ENCODE results near the gene STMN3.

The STMN3 gene

DNA sequence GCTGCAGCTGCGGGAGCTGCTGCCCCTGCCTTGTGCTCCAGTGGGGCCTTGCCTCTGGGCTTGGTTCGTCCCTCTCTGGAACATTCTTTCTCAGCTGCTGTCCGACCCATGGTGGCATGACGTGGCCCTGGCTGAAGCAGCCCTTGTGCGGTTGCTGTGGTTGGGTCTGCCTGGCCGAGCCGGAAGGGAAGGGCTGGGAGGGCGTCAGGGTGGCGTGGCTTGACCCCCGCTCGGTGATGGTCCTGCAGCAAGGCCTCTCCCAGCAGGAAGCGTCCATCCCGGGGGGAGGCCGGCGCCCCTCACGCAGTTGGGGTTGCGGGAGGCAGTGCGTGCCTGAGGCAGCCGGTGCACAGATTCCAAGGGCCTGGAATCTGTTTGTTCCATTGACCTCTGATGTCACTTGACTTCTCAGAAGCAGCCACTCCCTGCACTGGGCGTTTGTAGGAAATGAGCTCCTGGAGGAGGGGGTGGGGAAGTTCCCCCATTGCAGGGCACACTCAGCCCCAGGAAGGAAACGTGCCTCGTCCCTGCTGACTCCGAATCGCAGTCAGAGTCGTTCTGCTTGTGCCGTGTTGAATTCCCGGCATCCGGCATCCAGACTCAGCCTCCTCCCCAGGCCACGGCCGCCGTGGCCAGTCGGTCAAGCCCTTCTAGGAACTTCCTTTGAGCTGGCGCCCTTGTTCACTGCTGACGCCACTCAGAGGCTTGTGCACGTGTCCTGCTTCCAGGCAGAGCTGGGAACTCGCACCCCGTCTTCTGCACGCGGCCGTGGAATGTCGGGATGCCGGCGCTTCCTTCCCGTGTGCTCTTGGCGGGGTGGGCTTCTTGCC is 33.5 kb upstream of the STMN3 start:
- Mint-ChIP-seq H3K9me3 (no peaks in the 10 kb centered on the region), H3K27me3 (no peaks in the 10 kb centered on the region), H3K27ac (peak overlapping the region in 1 of 2 donors; percentile 82), H3K4me3 (peak overlapping the region in 1 of 2 donors; percentile 51), H3K4me1 (peaks cover 47% of the 10 kb centered on the region)
- no peak for DNase-seq
- ATAC-seq, result peak; percentile 54

DNA sequence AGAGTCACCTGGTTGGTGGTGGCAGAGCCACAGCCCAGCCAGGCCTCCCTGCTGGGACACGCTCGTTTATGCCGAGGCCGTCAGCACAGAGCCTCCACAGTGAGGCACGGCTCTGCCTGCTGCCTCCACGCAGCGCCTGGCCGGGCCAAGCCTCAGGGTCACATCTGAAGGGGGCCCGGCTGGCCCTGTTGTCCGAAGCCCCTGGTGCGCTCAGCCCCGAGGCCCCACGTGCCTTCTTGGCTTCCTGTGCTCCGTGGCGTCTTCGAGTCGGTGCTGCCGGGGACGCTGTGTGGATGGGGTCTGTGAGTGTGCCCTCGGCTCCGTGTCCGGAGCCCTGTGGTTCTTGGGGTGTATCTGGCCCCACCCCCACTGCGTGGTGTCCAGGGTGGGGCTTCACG is 32.9 kb upstream of the STMN3 start:
- Mint-ChIP-seq H3K4me3 (no peak overlapping the region), H3K27me3 (no peaks in the 10 kb centered on the region), H3K9me3 (no peaks in the 10 kb centered on the region), H3K27ac (peak overlapping the region in 1 of 2 donors; percentile 82), H3K4me1 (peaks cover 41% of the 10 kb centered on the region)
- no peak for ATAC-seq
- no peak for DNase-seq

- ATAC-seq (no peak), DNase-seq (no peak)
- H3K27me3 Mint-ChIP-seq, result no peaks in the 10 kb centered on the region
- H3K4me1 Mint-ChIP-seq, result peaks cover 40% of the 10 kb centered on the region
- no peaks in the 10 kb centered on the region for H3K9me3 Mint-ChIP-seq
- peak overlapping the region; percentile 46 to 63 for H3K27ac Mint-ChIP-seq
- H3K4me3 Mint-ChIP-seq, result no peak overlapping the region
Observed at GRCh38 chr20:63685269-63686026, 32.2 kb upstream of the STMN3 start.

DNA sequence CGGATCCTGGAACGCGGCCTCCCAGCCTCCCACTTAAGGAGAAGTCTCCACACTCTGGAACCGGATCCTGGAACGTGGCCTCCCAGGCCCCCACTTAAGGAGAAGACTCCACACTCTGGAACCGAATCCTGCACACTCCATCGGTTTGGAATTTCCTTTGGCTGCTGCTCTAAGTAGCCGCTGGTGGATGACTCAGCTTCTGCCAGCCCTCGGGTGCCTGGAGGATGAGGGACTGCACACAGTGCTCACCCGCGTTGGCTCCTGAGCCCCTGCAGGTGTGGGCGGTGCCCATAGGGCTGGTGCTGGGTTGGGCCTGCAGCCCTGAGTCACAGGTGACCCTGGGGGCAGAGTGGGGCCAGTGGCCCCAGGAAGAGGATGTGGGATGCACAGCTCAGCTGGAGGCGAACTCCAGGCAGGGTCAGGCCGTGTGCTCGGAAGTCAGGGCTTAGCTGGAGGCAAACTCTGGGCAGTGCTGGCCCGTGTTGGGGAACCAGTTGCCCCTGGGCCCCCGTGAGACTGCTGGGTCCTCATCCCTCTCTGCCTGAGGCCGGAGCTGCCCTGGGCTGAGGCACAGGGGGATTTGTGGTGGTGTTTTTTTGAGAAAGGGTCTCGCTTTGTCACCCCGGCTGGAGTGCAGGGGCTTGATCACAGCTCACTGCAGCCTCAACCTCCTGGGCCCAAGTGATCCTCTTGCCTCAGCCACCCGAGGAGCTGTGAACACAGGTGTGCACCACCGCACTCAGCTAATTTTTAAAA is 29.3 kb upstream of the STMN3 start:
- ATAC-seq (no peak), DNase-seq (no peak)
- Mint-ChIP-seq H3K27ac (peak overlapping the region in 1 of 2 donors; percentile 48), H3K4me1 (peaks cover 37% of the 10 kb centered on the region), H3K9me3 (no peaks in the 10 kb centered on the region), H3K27me3 (no peaks in the 10 kb centered on the region), H3K4me3 (no peak overlapping the region)

GRCh38 chr20:63681609-63682142 is 28.5 kb upstream of the STMN3 start:
- DNase-seq (no peak), ATAC-seq (no peak)
- no peaks in the 10 kb centered on the region for H3K27me3 Mint-ChIP-seq
- H3K4me1 Mint-ChIP-seq, result peaks cover 28% of the 10 kb centered on the region
- no peak overlapping the region for H3K4me3 Mint-ChIP-seq
- peak overlapping the region in 1 of 2 donors; percentile 85 for H3K27ac Mint-ChIP-seq
- no peaks in the 10 kb centered on the region for H3K9me3 Mint-ChIP-seq

DNA sequence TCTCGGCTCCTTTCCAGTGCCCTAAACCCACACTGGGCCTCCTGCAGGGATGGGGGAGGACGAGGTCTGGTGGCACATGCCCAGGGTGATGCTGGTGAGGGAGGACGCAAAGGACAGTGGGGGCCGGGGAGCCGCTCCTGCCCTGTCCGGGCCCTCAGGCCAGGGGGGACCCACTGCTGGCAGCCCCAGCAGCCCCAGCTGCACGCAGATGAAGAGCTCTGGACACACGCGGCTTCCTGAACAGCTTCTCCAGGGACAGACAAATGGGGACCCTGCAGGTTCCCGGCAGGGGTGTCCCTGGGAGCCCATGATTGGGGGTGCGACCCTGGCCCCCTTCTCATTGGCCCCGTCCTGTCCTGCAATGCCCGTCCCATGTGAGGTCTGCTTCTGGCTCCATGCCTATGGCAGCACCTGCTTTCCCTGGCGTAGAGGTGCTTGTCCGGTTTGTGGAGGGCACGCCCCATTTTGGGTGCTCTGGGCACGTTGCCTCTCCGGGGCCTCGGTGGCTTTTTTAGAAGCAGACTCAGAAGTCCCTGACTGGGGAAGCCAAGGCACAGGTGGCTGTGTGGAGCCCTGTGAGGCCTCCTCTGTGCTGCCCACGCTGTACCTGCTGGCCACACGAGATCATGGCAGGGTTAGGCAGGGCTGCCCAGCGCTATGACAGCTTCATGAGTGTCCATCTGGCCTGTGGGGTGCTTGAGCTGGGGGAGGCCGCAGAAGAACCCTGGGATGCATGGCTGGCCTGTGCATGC is 27.8 kb upstream of the STMN3 start:
- peak; percentile 16 for ATAC-seq

GRCh38 chr20:63680427-63680826 is 27.2 kb upstream of the STMN3 start:
- peak; percentile 29 for ATAC-seq
- H3K9me3 Mint-ChIP-seq, result no peaks in the 10 kb centered on the region
- H3K4me1 Mint-ChIP-seq, result peaks cover 15% of the 10 kb centered on the region
- no peak for DNase-seq
- H3K4me3 Mint-ChIP-seq, result no peak overlapping the region
- H3K27ac Mint-ChIP-seq, result no peak overlapping the region
- H3K27me3 Mint-ChIP-seq, result no peaks in the 10 kb centered on the region

More for the DNA sequence above, 27.8 kb upstream of the STMN3 start:
- H3K27ac Mint-ChIP-seq, result peak overlapping the region in 1 of 2 donors; percentile 85
- H3K4me3 Mint-ChIP-seq, result no peak overlapping the region
- H3K9me3 Mint-ChIP-seq, result no peaks in the 10 kb centered on the region
- no peaks in the 10 kb centered on the region for H3K27me3 Mint-ChIP-seq
- peaks cover 21% of the 10 kb centered on the region for H3K4me1 Mint-ChIP-seq
- no peak for DNase-seq

GRCh38 chr20:63679799-63680305 is 26.6 kb upstream of the STMN3 start:
- Mint-ChIP-seq H3K27me3 (no peaks in the 10 kb centered on the region), H3K9me3 (no peaks in the 10 kb centered on the region), H3K4me1 (peaks cover 9% of the 10 kb centered on the region), H3K27ac (peak overlapping the region in 1 of 2 donors; percentile 67), H3K4me3 (no peak overlapping the region)
- DNase-seq, result no peak
- ATAC-seq, result no peak

GRCh38 chr20:63678667-63679465 is 25.6 kb upstream of the STMN3 start:
- Mint-ChIP-seq H3K27me3 (no peaks in the 10 kb centered on the region), H3K27ac (no peak overlapping the region)

GRCh38 chr20:63678071-63678470 is 24.8 kb upstream of the STMN3 start:
- peaks cover 6% of the 10 kb centered on the region for H3K4me1 Mint-ChIP-seq

More at GRCh38 chr20:63678667-63679465, 25.6 kb upstream of the STMN3 start:
- DNase-seq (no peak), ATAC-seq (no peak)
- H3K4me3 Mint-ChIP-seq, result no peak overlapping the region
- peaks cover 6% of the 10 kb centered on the region for H3K4me1 Mint-ChIP-seq
- H3K9me3 Mint-ChIP-seq, result no peaks in the 10 kb centered on the region

DNA sequence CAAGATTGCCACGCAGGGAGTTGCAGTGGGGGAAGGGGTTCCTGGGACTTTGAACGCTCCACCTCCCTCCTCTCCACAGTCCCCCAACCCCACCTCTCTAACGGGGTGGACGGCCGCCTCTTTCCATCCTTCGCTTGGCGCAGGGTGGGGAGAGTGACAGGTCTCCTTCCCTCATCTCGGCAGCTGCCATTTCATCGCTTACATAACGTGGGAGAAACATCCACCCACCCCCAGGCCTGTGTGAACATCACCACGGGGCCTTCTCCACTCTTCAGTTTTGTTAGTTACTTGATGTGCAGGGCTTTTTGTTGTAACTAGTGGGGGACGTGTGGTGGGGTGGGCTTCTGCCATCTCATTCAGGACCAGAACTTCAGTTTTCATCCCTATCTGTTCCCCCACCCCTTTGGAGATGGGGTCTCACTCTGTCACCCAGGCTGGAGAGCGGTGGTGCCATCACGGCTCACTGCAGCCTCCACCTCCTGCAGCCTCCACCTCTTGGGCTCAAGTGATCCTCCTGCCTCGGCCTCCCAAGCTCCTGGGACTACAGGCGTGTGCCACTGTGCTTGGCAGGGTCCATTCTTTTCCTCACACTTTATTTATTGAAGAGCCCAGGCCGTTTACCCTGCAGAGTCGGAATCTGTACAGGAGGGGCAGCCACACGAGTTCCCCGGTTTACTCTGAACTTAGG is 22.6 kb upstream of the STMN3 start:
- ATAC-seq, result no peak
- no peaks in the 10 kb centered on the region for H3K27me3 Mint-ChIP-seq
- no peaks in the 10 kb centered on the region for H3K9me3 Mint-ChIP-seq
- H3K4me1 Mint-ChIP-seq, result no peaks in the 10 kb centered on the region
- no peak overlapping the region for H3K27ac Mint-ChIP-seq
- H3K4me3 Mint-ChIP-seq, result no peak overlapping the region
- DNase-seq, result no peak

More at GRCh38 chr20:63678071-63678470, 24.8 kb upstream of the STMN3 start:
- DNase-seq, result no peak
- Mint-ChIP-seq H3K27ac (peak overlapping the region in 1 of 2 donors; percentile 6), H3K4me3 (no peak overlapping the region), H3K27me3 (no peaks in the 10 kb centered on the region), H3K9me3 (no peaks in the 10 kb centered on the region)
- no peak for ATAC-seq

- no peaks in the 10 kb centered on the region for H3K9me3 Mint-ChIP-seq
- no peak overlapping the region for H3K27ac Mint-ChIP-seq
- H3K4me3 Mint-ChIP-seq, result no peak overlapping the region
- H3K4me1 Mint-ChIP-seq, result no peaks in the 10 kb centered on the region
- no peaks in the 10 kb centered on the region for H3K27me3 Mint-ChIP-seq
- ATAC-seq (no peak), DNase-seq (no peak)
Observed at GRCh38 chr20:63673951-63674350, 20.7 kb upstream of the STMN3 start.

DNA sequence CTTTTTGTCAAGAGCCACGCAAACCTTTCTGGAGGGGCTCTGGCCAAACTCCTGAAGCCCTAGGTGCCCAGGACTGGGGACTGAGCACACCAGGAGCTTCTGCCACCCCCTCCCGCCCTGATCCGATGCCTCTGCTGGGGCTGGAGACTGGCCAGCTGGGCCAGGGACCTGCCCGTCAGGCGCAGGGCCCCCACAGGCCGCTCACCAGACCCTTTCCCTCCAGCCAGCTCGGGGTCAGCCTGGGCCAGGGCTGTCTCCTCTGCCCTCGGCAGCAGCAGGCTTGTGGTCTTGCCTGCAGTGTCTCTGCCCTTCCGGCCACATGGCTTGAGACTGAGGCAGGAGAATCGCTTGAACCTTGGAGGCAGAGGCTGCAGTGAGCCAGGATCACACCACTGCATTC is 19.4 kb upstream of the STMN3 start:
- ATAC-seq (no peak), DNase-seq (no peak)
- no peaks in the 10 kb centered on the region for H3K27me3 Mint-ChIP-seq
- H3K9me3 Mint-ChIP-seq, result no peaks in the 10 kb centered on the region
- H3K4me1 Mint-ChIP-seq, result no peaks in the 10 kb centered on the region
- no peak overlapping the region for H3K4me3 Mint-ChIP-seq
- H3K27ac Mint-ChIP-seq, result no peak overlapping the region

All from stimulated activated naive CD8-positive, alpha-beta T cell treated with anti-CD3 and anti-CD28 coated beads, Interleukin-15, amount 100 ng/mL, for 72 hours (primary cell).